H1 (cell line): ENCODE data around the gene SCNN1A. TPM values are rescaled to one million over a fixed set of nuclear protein-coding genes. Genes with fewer than 3 reads are reported as not detected.

ENCODE experiments used
- ASH2L ChIP-seq: fragments of 200-600, 300-600 bp; sonication (generic); IDR thresholded peaks from one replicate; pipeline ENCODE4 v1.7.1; 2017; ENCODE audit warnings: low read length
- CEBPB ChIP-seq: IDR thresholded peaks from 2 replicates; pipeline ENCODE4 v1.6.1; 2012; ENCODE audit warnings: low read depth, low read length
- EGR1 ChIP-seq: IDR thresholded peaks from 2 replicates; pipeline ENCODE4 v1.6.1; 2011; ENCODE audit warnings: low read depth, low read length, borderline replicate concordance
- HDAC6 ChIP-seq: IDR thresholded peaks from one replicate; pipeline ENCODE4 v1.7.1; 2012; ENCODE audit warnings: low read depth, mild to moderate bottlenecking, inconsistent platforms, low read length, moderate library complexity
- MAFK ChIP-seq: IDR thresholded peaks from 2 replicates; pipeline ENCODE4 v1.6.1; 2012; ENCODE audit warnings: low read depth, mild to moderate bottlenecking, improper control_type of control experiment, low read length
- RFX5 ChIP-seq: IDR thresholded peaks from 2 replicates; pipeline ENCODE4 v1.6.1; 2011; ENCODE audit warnings: low read depth, low read length, improper control_type of control experiment, borderline replicate concordance
- RXRA ChIP-seq: IDR thresholded peaks from 2 replicates; pipeline ENCODE4 v1.6.1; 2011; ENCODE audit warnings: low read depth, mild to moderate bottlenecking, low read length, moderate library complexity; ENCODE audit not compliant: insufficient read depth
- TAF1 ChIP-seq: IDR thresholded peaks from 2 replicates; pipeline ENCODE4 v1.6.1; 2011; ENCODE audit warnings: mild to moderate bottlenecking, low read depth, low read length
- TAF7 ChIP-seq: optimal IDR thresholded peaks from 2 replicates; pipeline ENCODE3; 2011; ENCODE audit warnings: low read depth, mild to moderate bottlenecking, inconsistent platforms, low read length, moderate library complexity, borderline replicate concordance
- polyA plus RNA-seq, 7 experiments: library from polyadenylated mRNA; depleted of rRNA in 3 of 7; stranded (reverse) in 5 of 7; unstranded in 2 of 7; fragments of >200 nt in 5 of 7; fragments of 200-250 nt in 2 of 7; gene quantifications; 1 replicate in 5 of 7; 2 replicates in 1 of 7; 4 replicates in 1 of 7; pipeline versions ENCODE4 v1.2.1 to v1.2.3, GENCODE V29; 2011 to 2013; ENCODE audit warnings: missing spikeins in 2 of 7, mixed read lengths in 2 of 7
- total RNA-seq: library from RNA; stranded (reverse); fragmentation: NEBNext Ultra II Directional; extraction: Animal tissue kit (Norgen Biotek cat#: 25700); gene quantifications from 2 replicates; pipeline ENCODE4 v1.2.1, GENCODE V29; 2021
- TF ChIP-seq, protein P1 (sequence below): fragments of 300-600 bp; sonication (generic); IDR thresholded peaks from 2 replicates; pipeline ENCODE4 v1.7.1; 2012; ENCODE audit warnings: low read length, moderate library complexity, mild to moderate bottlenecking, inconsistent platforms; ENCODE audit not compliant: insufficient replicate concordance

Gene SCNN1A
- total and polyA plus RNA-seq, 2 of the 8 experiments (the other 6 are each of a cell fraction or from before 2014, with no cell fraction given): 85.5 to 156 TPM

DNA sequence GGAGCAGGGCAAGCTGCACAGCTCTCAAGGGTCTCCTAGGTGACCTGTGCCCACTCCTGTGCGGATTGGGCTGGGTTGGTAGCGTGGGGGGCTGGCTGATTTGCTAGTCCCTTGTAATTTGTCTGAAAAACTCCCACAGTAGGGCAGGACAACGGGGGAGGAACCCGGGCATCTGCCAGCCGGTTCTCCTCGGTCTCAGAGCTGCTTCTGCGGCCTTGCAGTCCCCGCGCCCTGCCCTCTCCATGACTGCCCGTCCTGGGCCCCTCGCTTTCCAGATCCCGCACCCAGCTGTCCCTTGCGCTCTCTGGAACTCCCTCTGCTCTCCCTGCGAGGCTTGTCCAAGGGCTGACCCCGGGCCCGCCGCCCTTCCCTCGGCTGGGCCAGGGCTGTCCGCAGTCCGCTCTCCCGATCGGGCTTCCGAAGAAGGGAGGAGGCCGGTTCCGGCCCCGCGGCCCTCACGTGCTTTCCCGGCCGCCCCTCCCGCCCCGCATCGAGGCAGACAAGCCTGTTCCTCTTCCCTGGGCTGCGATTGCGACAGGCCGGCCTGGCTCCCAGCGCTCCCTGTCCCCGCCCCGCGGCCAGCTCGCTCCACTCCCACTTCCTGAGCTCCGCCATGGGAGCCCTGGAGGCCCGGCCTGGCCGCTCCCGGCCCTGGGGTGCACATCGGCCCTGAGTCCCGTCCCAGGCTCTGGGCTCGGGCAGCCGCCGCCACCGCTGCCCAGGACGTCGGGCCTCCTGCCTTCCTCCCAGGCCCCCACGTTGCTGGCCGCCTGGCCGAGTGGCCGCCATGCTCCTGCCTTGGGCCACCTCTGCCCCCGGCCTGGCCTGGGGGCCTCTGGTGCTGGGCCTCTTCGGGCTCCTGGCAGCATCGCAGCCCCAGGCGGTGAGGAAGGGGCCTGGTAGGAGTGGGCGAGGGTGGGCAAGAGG, 8.5 kb upstream of the SCNN1A start, which contains the start of gene LTBR (continued):
- TF ChIP-seq, protein P1, sequence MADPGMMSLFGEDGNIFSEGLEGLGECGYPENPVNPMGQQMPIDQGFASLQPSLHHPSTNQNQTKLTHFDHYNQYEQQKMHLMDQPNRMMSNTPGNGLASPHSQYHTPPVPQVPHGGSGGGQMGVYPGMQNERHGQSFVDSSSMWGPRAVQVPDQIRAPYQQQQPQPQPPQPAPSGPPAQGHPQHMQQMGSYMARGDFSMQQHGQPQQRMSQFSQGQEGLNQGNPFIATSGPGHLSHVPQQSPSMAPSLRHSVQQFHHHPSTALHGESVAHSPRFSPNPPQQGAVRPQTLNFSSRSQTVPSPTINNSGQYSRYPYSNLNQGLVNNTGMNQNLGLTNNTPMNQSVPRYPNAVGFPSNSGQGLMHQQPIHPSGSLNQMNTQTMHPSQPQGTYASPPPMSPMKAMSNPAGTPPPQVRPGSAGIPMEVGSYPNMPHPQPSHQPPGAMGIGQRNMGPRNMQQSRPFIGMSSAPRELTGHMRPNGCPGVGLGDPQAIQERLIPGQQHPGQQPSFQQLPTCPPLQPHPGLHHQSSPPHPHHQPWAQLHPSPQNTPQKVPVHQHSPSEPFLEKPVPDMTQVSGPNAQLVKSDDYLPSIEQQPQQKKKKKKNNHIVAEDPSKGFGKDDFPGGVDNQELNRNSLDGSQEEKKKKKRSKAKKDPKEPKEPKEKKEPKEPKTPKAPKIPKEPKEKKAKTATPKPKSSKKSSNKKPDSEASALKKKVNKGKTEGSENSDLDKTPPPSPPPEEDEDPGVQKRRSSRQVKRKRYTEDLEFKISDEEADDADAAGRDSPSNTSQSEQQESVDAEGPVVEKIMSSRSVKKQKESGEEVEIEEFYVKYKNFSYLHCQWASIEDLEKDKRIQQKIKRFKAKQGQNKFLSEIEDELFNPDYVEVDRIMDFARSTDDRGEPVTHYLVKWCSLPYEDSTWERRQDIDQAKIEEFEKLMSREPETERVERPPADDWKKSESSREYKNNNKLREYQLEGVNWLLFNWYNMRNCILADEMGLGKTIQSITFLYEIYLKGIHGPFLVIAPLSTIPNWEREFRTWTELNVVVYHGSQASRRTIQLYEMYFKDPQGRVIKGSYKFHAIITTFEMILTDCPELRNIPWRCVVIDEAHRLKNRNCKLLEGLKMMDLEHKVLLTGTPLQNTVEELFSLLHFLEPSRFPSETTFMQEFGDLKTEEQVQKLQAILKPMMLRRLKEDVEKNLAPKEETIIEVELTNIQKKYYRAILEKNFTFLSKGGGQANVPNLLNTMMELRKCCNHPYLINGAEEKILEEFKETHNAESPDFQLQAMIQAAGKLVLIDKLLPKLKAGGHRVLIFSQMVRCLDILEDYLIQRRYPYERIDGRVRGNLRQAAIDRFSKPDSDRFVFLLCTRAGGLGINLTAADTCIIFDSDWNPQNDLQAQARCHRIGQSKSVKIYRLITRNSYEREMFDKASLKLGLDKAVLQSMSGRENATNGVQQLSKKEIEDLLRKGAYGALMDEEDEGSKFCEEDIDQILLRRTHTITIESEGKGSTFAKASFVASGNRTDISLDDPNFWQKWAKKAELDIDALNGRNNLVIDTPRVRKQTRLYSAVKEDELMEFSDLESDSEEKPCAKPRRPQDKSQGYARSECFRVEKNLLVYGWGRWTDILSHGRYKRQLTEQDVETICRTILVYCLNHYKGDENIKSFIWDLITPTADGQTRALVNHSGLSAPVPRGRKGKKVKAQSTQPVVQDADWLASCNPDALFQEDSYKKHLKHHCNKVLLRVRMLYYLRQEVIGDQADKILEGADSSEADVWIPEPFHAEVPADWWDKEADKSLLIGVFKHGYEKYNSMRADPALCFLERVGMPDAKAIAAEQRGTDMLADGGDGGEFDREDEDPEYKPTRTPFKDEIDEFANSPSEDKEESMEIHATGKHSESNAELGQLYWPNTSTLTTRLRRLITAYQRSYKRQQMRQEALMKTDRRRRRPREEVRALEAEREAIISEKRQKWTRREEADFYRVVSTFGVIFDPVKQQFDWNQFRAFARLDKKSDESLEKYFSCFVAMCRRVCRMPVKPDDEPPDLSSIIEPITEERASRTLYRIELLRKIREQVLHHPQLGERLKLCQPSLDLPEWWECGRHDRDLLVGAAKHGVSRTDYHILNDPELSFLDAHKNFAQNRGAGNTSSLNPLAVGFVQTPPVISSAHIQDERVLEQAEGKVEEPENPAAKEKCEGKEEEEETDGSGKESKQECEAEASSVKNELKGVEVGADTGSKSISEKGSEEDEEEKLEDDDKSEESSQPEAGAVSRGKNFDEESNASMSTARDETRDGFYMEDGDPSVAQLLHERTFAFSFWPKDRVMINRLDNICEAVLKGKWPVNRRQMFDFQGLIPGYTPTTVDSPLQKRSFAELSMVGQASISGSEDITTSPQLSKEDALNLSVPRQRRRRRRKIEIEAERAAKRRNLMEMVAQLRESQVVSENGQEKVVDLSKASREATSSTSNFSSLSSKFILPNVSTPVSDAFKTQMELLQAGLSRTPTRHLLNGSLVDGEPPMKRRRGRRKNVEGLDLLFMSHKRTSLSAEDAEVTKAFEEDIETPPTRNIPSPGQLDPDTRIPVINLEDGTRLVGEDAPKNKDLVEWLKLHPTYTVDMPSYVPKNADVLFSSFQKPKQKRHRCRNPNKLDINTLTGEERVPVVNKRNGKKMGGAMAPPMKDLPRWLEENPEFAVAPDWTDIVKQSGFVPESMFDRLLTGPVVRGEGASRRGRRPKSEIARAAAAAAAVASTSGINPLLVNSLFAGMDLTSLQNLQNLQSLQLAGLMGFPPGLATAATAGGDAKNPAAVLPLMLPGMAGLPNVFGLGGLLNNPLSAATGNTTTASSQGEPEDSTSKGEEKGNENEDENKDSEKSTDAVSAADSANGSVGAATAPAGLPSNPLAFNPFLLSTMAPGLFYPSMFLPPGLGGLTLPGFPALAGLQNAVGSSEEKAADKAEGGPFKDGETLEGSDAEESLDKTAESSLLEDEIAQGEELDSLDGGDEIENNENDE: no peak
- no peak; the same call in 1 of the 2 replicates for TF ChIP-seq EGR1
- TF ChIP-seq ASH2L: peak; percentile 77
- TF ChIP-seq CEBPB: peak; percentile 92
- no peak for TF ChIP-seq RFX5
- TF ChIP-seq TAF7: no peak
- no peak for TF ChIP-seq MAFK
- TF ChIP-seq HDAC6: no peak
- TF ChIP-seq TAF1: 0 out of 2 replicates have a peak, but pooled peaks have one; percentile 7
- TF ChIP-seq RXRA: no peak
